OCI-LY7 (cell line): ENCODE results near the gene NOM1. TPM values are rescaled to one million over a fixed set of nuclear protein-coding genes. Genes with fewer than 3 reads are reported as not detected.

Experiments used
- BruUV-seq: library from RNA; stranded (reverse); fragments of 400-500 nt; replicated peaks from 2 replicates; lab custom pipeline; 2021; lab: Mats Ljungman, UMichigan
- CTCF ChIA-PET: fragments of 300-600 bp; sonication (Branson Sonifier 250); formaldehyde crosslinking; loops from one replicate; lab custom pipeline; 2022; ENCODE audit warnings: antibody characterized with exemption; ENCODE audit not compliant: unreplicated experiment; lab: Charles Lee
- POLR2A ChIA-PET: fragments of 300-600 bp; sonication (Branson Sonifier 250); formaldehyde crosslinking; loops from one replicate; lab custom pipeline; 2022; ENCODE audit warnings: antibody characterized with exemption; lab: Charles Lee
- DNase-seq: peaks from one replicate; pipeline ENCODE4 v3.0.0-alpha.2; 2015; ENCODE audit warnings: low spot score
- H2AFZ ChIP-seq: fragments of 200-600 bp; sonication (generic), shearing (Covaris generic); 2 replicates; pipeline ENCODE4 v1.6.1; 2014; ENCODE audit warnings: mild to moderate bottlenecking, antibody characterized with exemption, low read length, moderate library complexity
- H3K27ac ChIP-seq: fragments of 200-600 bp; sonication (generic); 2 replicates; pipeline ENCODE4 v1.5.1; 2014; ENCODE audit warnings: mixed run types, low read depth, mild to moderate bottlenecking, moderate library complexity, low read length, inconsistent platforms; ENCODE audit not compliant: poor library complexity, severe bottlenecking
- H3K36me3 ChIP-seq: fragments of 200-600 bp; sonication (generic); 2 replicates; pipeline ENCODE4 v1.6.1; 2014; ENCODE audit warnings: mild to moderate bottlenecking, antibody characterized with exemption, low read length, moderate library complexity, mixed read lengths; ENCODE audit not compliant: insufficient read depth
- H3K4me1 ChIP-seq: fragments of 200-600 bp; sonication (generic); 2 replicates; pipeline ENCODE4 v1.5.1; 2014; ENCODE audit warnings: mild to moderate bottlenecking, low read length; ENCODE audit not compliant: insufficient read depth, poor library complexity, severe bottlenecking
- H3K4me2 ChIP-seq: fragments of 200-600 bp; sonication (generic); 2 replicates; pipeline ENCODE4 v1.6.1; 2014; ENCODE audit warnings: mild to moderate bottlenecking, low read length
- H3K4me3 ChIP-seq: fragments of 200-600 bp; sonication (generic); 2 replicates; pipeline ENCODE4 v1.5.1; 2014; ENCODE audit warnings: mild to moderate bottlenecking, low read depth, low read length; ENCODE audit not compliant: poor library complexity, severe bottlenecking
- H3K79me2 ChIP-seq: fragments of 200-600 bp; sonication (generic); 2 replicates; pipeline ENCODE4 v1.6.1; 2016; ENCODE audit warnings: low read depth, mild to moderate bottlenecking, low read length, moderate library complexity, mixed read lengths; ENCODE audit not compliant: insufficient read depth
- H3K9me2 ChIP-seq: fragments of 200-600 bp; sonication (generic); 2 replicates; pipeline ENCODE4 v1.6.1; 2016; ENCODE audit warnings: mild to moderate bottlenecking, low read length, mixed read lengths; ENCODE audit not compliant: insufficient read depth
- H3K9me3 ChIP-seq: fragments of 200-600 bp; sonication (generic); 2 replicates; pipeline ENCODE4 v1.6.1; 2014; ENCODE audit warnings: mild to moderate bottlenecking, mixed run types, low read length, mixed read lengths
- H4K20me1 ChIP-seq: fragments of 200-600 bp; sonication (generic); 2 replicates; pipeline ENCODE4 v1.6.1; 2014; ENCODE audit warnings: mild to moderate bottlenecking, antibody characterized with exemption, low read length, moderate library complexity, mixed read lengths; ENCODE audit not compliant: insufficient read depth
- CTCF ChIP-seq: fragments of 200-600 bp; sonication (generic); conservative IDR thresholded peaks from 2 replicates; pipeline ENCODE4 v1.5.1; 2014; ENCODE audit warnings: mild to moderate bottlenecking, antibody characterized with exemption, low read length, moderate library complexity, mixed read lengths
- EZH2phosphoT487 ChIP-seq: fragments of 200-600 bp; sonication (generic); IDR thresholded peaks from 2 replicates; pipeline ENCODE4 v1.6.1; 2018; ENCODE audit warnings: low read depth, borderline replicate concordance, mild to moderate bottlenecking, mixed run types, antibody characterized with exemption, low read length, moderate library complexity, mixed read lengths
- intact Hi-C: fragments of 100-400 bp; cut with micrococcal nuclease; formaldehyde crosslinking; loops from one replicate; pipeline ENCODE4 v1.10.0; 2022; ENCODE audit not compliant: unreplicated experiment
- total RNA-seq, 2 experiments: library from RNA; depleted of rRNA in 1 of 2; stranded (reverse); fragments of >200 nt in 1 of 2; shearing (Covaris generic) in 1 of 2; gene quantifications; 2 replicates each; pipeline ENCODE4 v1.2.3, GENCODE V29; 2014 to 2022

The NOM1 gene
- total RNA-seq, 2 experiments from 2014 or later: 40.2 to 59.9 TPM

DNA sequence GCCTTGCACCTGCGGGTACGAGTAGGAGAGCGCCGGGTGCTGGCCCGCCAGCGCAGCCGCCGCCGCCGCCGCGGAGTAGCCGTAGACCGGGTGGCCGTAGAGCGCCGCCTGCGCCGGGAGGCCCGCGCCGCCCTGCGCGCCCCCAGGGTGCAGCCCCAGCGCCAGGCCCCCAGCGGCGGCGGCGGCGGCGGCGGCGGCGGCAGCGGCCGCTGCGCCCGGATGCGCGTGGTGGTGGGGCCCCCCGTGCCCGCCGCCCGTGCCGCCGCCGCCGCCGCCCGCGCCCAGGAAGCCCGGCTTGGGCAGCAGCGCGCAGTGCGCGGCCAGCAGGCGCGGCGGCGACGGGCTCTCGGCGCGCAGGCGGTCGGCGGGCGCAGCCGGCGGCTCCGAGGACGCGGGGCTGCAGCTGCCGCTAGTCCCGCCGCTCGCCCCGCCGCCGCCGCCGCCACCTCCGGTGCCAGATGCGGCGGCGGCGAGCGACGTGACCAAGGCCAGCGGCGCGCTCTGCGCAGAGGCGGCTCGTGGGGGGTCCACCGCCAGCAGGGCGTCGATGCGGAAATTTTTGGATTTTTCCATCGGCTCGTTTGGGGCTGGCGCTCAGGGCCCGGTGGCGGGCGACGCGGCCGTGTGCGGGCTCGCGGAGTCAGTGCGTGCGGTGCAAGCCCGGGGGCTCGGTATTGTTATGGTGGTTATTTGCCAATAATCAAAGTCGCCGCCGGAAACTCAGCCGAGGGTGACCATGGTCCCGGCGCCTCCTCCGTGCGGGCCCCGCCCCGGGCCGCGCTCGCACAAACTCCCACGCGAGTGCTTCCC lies 60.5 kb downstream of the NOM1 start:
- no peak for DNase-seq
- Histone ChIP-seq H3K36me3 (no peaks in the 10 kb centered on the region), H3K9me2 (no peaks in the 10 kb centered on the region), H3K4me1 (peaks cover 17% of the 10 kb centered on the region), H3K27ac (no peak overlapping the region), H3K4me3 (peak overlapping the region; percentile 94), H3K4me2 (peak overlapping the region; percentile 76), H3K9me3 (no peaks in the 10 kb centered on the region), H2AFZ (peak overlapping the region; percentile 86), H4K20me1 (no peaks in the 10 kb centered on the region; the same call in 1 of the 2 replicates), H3K79me2 (no peaks in the 10 kb centered on the region)
- POLR2A ChIA-PET: no interaction called here
- CTCF ChIA-PET: interaction anchor here (1.0 kb wide), 1 partner anchor 17 kb away, joined by 4 read pairs; no protein-coding TSS in a partner anchor
- no peak for TF ChIP-seq CTCF
- BruUV-seq: no TSS peak
- intact Hi-C loops: no loop called here

- ChIA-PET CTCF (interaction anchor here (0.6 to 1.0 kb wide), 2 partner anchors 18 to 376 kb away, joined by 3 to 4 read pairs; no protein-coding TSS in a partner anchor), POLR2A (no interaction called here)
- Histone ChIP-seq H3K27ac (no peak within 1 kb of the TSS), H3K79me2 (no peaks in the 10 kb centered on the region), H4K20me1 (no peaks in the 10 kb centered on the region; the same call in 1 of the 2 replicates), H2AFZ (peak within 1 kb of the TSS; percentile 86), H3K9me3 (no peaks in the 10 kb centered on the region), H3K36me3 (no peaks in the 10 kb centered on the region), H3K4me1 (peaks cover 25% of the 10 kb centered on the region), H3K4me3 (peak within 1 kb of the TSS; percentile 94), H3K9me2 (no peaks in the 10 kb centered on the region), H3K4me2 (peak within 1 kb of the TSS; percentile 76)
- intact Hi-C loops: no loop called here
- BruUV-seq: no TSS peak
- no peak for TF ChIP-seq EZH2phosphoT487
- TF ChIP-seq CTCF: no peak
- DNase-seq: peak; percentile 89
Measured at GRCh38 chr7:157010588-157011332, 61.2 kb downstream of the NOM1 start, which contains the start of gene MNX1. Gene MNX1, minus strand, starts transcription at chr7:157010663. Its CDS starts 313 bp downstream, at chr7:157010350.
